Neural crest cell (in vitro differentiated cells): ENCODE results near the gene TFF2. TPM values are rescaled to one million over a fixed set of nuclear protein-coding genes. Genes with fewer than 3 reads are reported as not detected.

Source experiments
- DNase-seq: peaks from one replicate; pipeline ENCODE4 v3.0.0; 2021; ENCODE audit warnings: low read depth, mixed read lengths, low spot score
- H3K27ac Mint-ChIP-seq: one replicate; pipeline ENCODE4 v1.8.0; 2021; ENCODE audit warnings: mild to moderate bottlenecking, mixed read lengths; ENCODE audit not compliant: unreplicated experiment
- H3K27me3 Mint-ChIP-seq: 2 replicates; pipeline ENCODE4 v1.8.0; 2021; ENCODE audit warnings: low read depth, mild to moderate bottlenecking, mixed read lengths
- H3K36me3 Mint-ChIP-seq: 2 replicates; pipeline ENCODE4 v1.8.0; 2021; ENCODE audit warnings: low read depth, mild to moderate bottlenecking, mixed read lengths
- H3K4me1 Mint-ChIP-seq: 2 replicates; pipeline ENCODE4 v1.8.0; 2021; ENCODE audit warnings: mixed read lengths
- H3K4me3 Mint-ChIP-seq: one replicate; pipeline ENCODE4 v1.8.0; 2021; ENCODE audit warnings: mild to moderate bottlenecking, mixed read lengths
- H3K9me3 Mint-ChIP-seq: 2 replicates; pipeline ENCODE4 v1.8.0; 2021; ENCODE audit warnings: mixed read lengths
- CTCF ChIP-seq: fragments of 200-600 bp; sonication (generic); conservative IDR thresholded peaks from 2 replicates; pipeline ENCODE4 v1.5.0; 2021; ENCODE audit warnings: antibody characterized with exemption, mild to moderate bottlenecking
- total RNA-seq: library from RNA; stranded (reverse); gene quantifications from 2 replicates; pipeline ENCODE4 v1.2.1, GENCODE V29; 2021

Gene TFF2
- total RNA-seq, 1 donor from 2014 or later, result not detected

GRCh38 chr21:42364304-42364865 is 13.6 kb upstream of the TFF2 start:
- no peaks in the 10 kb centered on the region for H3K4me1 Mint-ChIP-seq
- no peak overlapping the region for H3K4me3 Mint-ChIP-seq
- no peaks in the 10 kb centered on the region for H3K27me3 Mint-ChIP-seq
- no peak for DNase-seq
- H3K36me3 Mint-ChIP-seq, result no peaks in the 10 kb centered on the region
- TF ChIP-seq CTCF, result no peak
- H3K9me3 Mint-ChIP-seq, result no peaks in the 10 kb centered on the region
- H3K27ac Mint-ChIP-seq, result no peak overlapping the region

GRCh38 chr21:42363312-42363711 is 12.5 kb upstream of the TFF2 start:
- no peak for TF ChIP-seq CTCF
- H3K36me3 Mint-ChIP-seq, result no peaks in the 10 kb centered on the region
- DNase-seq, result no peak
- H3K9me3 Mint-ChIP-seq, result no peaks in the 10 kb centered on the region
- no peak overlapping the region for H3K4me3 Mint-ChIP-seq
- H3K4me1 Mint-ChIP-seq, result no peaks in the 10 kb centered on the region
- no peak overlapping the region for H3K27ac Mint-ChIP-seq
- peaks cover 2% of the 10 kb centered on the region for H3K27me3 Mint-ChIP-seq

GRCh38 chr21:42362700-42363099 is 11.9 kb upstream of the TFF2 start:
- no peak for DNase-seq
- Mint-ChIP-seq H3K4me1 (no peaks in the 10 kb centered on the region), H3K27me3 (peaks cover 2% of the 10 kb centered on the region), H3K9me3 (no peaks in the 10 kb centered on the region), H3K4me3 (no peak overlapping the region), H3K27ac (no peak overlapping the region), H3K36me3 (no peaks in the 10 kb centered on the region)
- TF ChIP-seq CTCF, result no peak

GRCh38 chr21:42362198-42362597 is 11.4 kb upstream of the TFF2 start:
- no peaks in the 10 kb centered on the region for H3K4me1 Mint-ChIP-seq
- no peak overlapping the region for H3K4me3 Mint-ChIP-seq
- peak overlapping the region; percentile 65 for H3K27ac Mint-ChIP-seq
- no peak for DNase-seq
- H3K36me3 Mint-ChIP-seq, result no peaks in the 10 kb centered on the region
- H3K9me3 Mint-ChIP-seq, result peaks cover 3% of the 10 kb centered on the region
- no peak for TF ChIP-seq CTCF
- peaks cover 2% of the 10 kb centered on the region for H3K27me3 Mint-ChIP-seq

GRCh38 chr21:42361286-42361685 is 10.5 kb upstream of the TFF2 start:
- H3K27ac Mint-ChIP-seq, result no peak overlapping the region
- no peak for DNase-seq
- peaks cover 7% of the 10 kb centered on the region for H3K9me3 Mint-ChIP-seq
- peaks cover 2% of the 10 kb centered on the region for H3K27me3 Mint-ChIP-seq
- no peaks in the 10 kb centered on the region for H3K36me3 Mint-ChIP-seq
- H3K4me3 Mint-ChIP-seq, result no peak overlapping the region
- no peaks in the 10 kb centered on the region for H3K4me1 Mint-ChIP-seq
- no peak for TF ChIP-seq CTCF
